Stimulated activated CD4-positive, alpha-beta T cell treated with anti-CD3 and anti-CD28 coated beads, Interleukin-15, amount 100 ng/mL, for 24 hours (primary cell): ENCODE results near the gene OR5L2.
"Not testable (repeated sequence)": the region's sequence is repeated elsewhere in the genome, so short reads cannot be mapped to it uniquely, and the experiment has no call there.

Experiments
- DNase-seq: peaks from one replicate; pipeline ENCODE4 v3.0.0-alpha.2; 2020

The OR5L2 gene

DNA sequence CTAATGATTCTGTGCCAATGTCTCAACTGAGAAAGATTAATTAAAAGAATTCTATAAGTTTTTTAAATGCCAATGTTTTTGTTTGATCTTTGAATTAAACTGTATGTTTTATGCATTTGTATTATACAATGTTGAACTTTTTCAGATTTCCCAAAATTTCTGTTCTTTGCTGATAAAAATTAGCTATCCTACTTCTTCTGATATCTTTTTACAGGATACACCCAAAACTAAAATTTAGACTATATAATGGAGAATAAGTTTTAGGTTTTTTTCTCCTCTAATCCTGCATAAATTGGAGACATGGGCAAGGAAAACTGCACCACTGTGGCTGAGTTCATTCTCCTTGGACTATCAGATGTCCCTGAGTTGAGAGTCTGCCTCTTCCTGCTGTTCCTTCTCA, at the start of gene OR5L2:
TSS of gene OR5L2 (plus strand) at position 301 of the 400 bp plus-strand sequence. CDS start at position 301, 0 bp downstream.
- DNase-seq, result no peak

DNA sequence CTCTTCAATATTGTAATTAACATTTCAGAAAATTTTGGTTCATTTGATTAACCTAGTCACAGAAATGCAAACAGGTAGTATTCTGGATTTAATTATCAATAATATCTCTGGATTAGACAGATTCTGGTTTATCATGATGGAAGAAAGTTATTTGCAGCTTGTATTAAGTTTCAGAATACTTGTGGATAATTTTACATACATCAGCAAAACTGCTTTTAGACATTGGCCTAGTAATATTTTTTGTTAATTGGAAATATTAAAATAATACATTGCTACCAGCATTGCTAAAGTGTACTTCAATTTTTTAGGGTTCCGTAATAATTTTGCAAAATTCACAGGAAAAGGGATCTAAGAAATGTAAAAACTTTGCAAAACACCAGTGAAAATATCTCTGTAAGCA, 35.4 kb upstream of the OR5L2 start:
- DNase-seq, result no peak

DNA sequence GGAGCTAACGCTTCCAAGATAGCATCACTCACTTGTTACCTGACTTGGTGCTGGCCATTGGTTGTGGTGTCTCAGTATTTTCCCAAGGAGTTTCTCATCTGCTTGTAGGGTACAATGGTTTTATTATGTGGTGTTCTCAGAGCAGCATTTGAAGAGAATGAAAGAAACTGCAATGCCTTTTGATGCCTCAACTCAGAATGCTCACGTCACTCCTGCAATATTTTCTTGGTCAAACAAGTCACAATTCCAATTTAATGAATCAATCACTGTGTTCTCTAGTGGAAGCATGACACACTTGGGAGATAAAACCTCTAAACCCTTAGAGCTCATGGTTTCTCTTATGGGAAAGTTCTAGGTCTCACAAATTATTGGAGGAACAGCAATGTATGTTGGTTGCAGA, 33.7 kb upstream of the OR5L2 start:
- DNase-seq, result no peak

- DNase-seq, result no peak
Measured at GRCh38 chr11:55795256-55795655, 31.8 kb upstream of the OR5L2 start, which contains the start of gene OR5D14. Gene OR5D14, plus strand, starts transcription at chr11:55795556. Its CDS starts 0 bp downstream, at chr11:55795556.

DNA sequence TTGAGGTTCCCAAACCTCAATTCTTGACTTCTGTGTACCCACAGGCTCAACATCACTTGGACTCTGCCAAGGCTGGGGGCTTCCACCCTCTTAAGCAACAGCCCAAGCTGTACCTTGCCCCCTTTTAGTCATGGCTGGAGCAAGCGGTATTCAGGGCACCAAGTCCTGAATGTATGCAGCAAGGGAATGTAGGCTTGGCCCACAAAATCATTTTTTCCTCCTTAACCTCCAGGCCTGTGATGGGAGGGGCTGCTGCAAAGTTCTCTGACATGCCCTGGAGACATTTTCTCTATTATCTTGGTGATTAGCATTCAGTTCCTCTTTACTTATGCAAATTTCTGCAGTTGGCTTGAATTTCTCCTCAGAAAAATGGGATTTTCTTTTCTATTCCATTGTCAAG, 20.8 kb upstream of the OR5L2 start:
- DNase-seq, result no peak

GRCh38 chr11:55811067-55811466, 16.0 kb upstream of the OR5L2 start, which contains the start of gene OR5L1:
Gene OR5L1, plus strand, starts transcription at chr11:55811367. Its CDS starts 100 bp downstream, at chr11:55811467.
- DNase-seq, result no peak

GRCh38 chr11:55819330-55819729, 7.7 kb upstream of the OR5L2 start, which contains the start of gene OR5D18:
Gene OR5D18, plus strand, starts transcription at chr11:55819630. Its CDS starts 0 bp downstream, at chr11:55819630.
- DNase-seq, result no peak

- no peak for DNase-seq
Measured at GRCh38 chr11:55838452-55838851, 11.4 kb downstream of the OR5L2 start, which contains the start of gene OR5D16. Gene OR5D16, plus strand, starts transcription at chr11:55838752. Its CDS starts 0 bp downstream, at chr11:55838752.

DNA sequence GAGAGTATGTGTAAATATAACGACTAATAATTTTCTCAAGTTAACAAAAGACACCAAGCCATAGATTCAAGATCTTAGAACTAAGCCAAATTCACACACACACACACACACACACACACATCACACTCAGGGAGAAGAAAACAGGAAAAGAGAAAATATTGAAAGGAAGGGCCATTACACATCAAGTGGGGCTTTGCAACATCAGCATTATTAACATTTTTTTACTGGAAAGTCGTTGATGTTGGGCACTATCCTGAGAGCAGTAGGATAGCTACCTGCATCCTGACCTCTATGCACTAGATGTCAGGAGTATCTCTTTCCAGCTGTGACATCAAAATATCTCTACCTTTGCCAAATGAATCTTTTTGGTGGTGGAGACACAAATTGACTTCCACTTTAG, 20.4 kb downstream of the OR5L2 start:
- no peak for DNase-seq

DNA sequence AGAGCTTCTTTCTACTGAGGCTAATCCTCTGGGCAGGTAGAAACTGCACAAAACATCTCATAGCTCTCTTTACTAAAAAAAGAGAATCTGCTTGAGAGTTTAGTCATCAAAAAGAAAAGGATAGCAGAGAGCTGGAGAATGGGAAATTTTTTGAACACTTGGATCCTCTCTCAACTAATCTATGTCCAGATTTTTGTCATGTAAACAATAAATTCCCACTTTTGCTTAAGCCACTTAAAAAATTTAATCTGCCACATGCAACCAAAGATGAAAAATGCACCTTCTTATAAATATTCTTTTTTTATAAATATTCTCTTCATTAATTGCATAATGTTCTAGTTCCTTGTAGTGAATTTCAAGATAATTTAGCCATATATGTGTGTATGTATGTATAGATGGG, 22.0 kb downstream of the OR5L2 start:
- no peak for DNase-seq

DNA sequence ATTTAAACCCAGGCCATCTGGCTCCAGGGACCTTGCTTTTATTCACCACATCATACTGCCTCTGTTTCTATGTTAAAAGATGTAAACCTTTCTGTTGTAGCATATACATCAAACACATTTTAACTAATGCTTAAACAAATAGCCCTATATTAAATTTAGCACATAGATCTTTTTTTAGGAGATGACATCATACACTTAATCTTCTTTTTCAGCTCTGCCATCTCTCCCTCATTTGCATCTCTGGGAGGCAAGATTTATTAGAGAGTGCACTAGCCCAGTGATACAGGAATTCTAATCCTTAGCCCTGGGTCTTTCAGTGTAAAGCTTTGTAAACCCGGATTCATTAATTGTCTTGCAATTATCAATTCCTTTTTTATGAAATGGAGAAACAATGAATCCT, 25.1 kb downstream of the OR5L2 start:
- no peak for DNase-seq

DNA sequence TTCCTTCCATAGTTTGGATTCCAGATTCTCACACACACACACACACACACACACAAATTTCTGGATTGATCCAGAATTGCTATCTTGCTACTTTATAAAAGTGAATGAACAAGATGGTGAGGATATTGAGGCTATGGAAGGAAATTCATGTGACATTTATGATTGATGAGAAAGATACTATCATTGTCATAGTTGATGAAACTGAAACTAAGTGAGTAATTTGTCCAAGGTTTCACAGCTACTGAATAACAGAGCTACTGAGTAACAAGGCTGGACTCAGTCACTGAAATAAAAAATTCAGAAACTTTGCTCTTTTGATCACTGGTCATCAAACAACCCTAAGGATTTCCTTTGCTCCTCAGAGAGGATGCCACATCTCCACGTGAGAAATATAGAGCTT, 27.7 kb downstream of the OR5L2 start:
- no peak for DNase-seq

- not testable (repeated sequence) for DNase-seq
Measured at GRCh38 chr11:55867354-55867753, 40.3 kb downstream of the OR5L2 start.

DNA sequence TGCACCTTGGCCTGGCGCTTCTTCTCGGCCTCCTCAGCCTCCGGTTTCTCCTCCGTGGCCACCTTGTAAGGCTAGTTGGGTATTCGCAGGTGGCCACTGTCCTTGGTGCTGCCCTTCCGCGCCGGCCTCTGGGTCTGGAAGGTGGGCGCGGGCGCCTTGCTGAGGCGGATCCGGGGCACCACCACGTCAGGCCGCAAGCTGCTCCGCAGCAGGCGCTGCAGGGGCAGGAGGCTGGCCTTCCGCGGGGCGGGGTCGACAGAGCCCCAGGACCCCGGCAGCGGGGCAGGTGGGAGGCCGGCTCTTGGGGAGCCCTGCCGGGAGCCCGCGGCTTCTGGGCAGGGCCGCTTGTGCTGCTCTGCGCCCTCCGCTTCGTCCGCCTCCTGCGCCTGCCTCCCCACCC, 45.7 kb downstream of the OR5L2 start:
- DNase-seq, result not testable (repeated sequence)

GRCh38 chr11:55873146-55873545, 46.1 kb downstream of the OR5L2 start:
- DNase-seq, result not testable (repeated sequence)
